ENCODE data around the gene ALPP.

GRCh38 chr2:232396683-232397082, 18.1 kb downstream of the ALPP start:
- TF ChIP-seq POLR2A (IDR thresholded peaks at IDR 0.05; ENCODE audit: low read depth, low read length) (no peak), CTCF (IDR thresholded peaks at IDR 0.05; ENCODE audit: extremely low read depth in 1 of 2, insufficient read depth in 1 of 2, low read depth in 1 of 2, low read length in 2 of 2) (no peak), MYC (IDR thresholded peaks at IDR 0.05; ENCODE audit: low read depth, low read length) (no peak), POLR2AphosphoS5 (IDR thresholded peaks at IDR 0.05; ENCODE audit: insufficient read depth, low read depth, low read length) (no peak)
